TTC549 (cell line): ENCODE measurements around the gene DUXA.
"Not testable (repeated sequence)": the region's sequence is repeated elsewhere in the genome, so short reads cannot be mapped to it uniquely, and the experiment has no call there.

Source experiments
- FAIRE-seq: peaks from 2 replicates; lab custom pipeline; 2012; peaks lifted over from hg19 to GRCh38; lab: Jason Lieb, UNC

Gene DUXA

GRCh38 chr19:57167385-57167784 lies at the start of gene DUXA:
Gene DUXA (minus strand): TSS chr19:57167485. CDS start chr19:57167443, 42 bp downstream.
- FAIRE-seq, result no peak

- no peak for FAIRE-seq
Measured at GRCh38 chr19:57212109-57212508, 44.8 kb upstream of the DUXA start.

GRCh38 chr19:57210381-57210780 lies 43.1 kb upstream of the DUXA start:
- FAIRE-seq, result no peak

GRCh38 chr19:57202160-57202559 lies 34.9 kb upstream of the DUXA start:
- FAIRE-seq, result no peak

GRCh38 chr19:57197874-57198273 lies 30.6 kb upstream of the DUXA start:
- not testable (repeated sequence) for FAIRE-seq

- FAIRE-seq, result no peak
Measured at GRCh38 chr19:57192993-57193392, 25.7 kb upstream of the DUXA start.

- FAIRE-seq, result no peak
Measured at GRCh38 chr19:57192077-57192420, 24.8 kb upstream of the DUXA start.

GRCh38 chr19:57191141-57192076 lies 24.1 kb upstream of the DUXA start, which contains the start of gene ZNF264:
Gene ZNF264 (plus strand): TSS chr19:57191500. CDS start chr19:57191914, 414 bp downstream.
- no peak for FAIRE-seq

- FAIRE-seq, result no peak
Measured at GRCh38 chr19:57190301-57190700, 23.0 kb upstream of the DUXA start.

- FAIRE-seq, result no peak
Measured at GRCh38 chr19:57171551-57172081, 4.3 kb upstream of the DUXA start.

GRCh38 chr19:57165846-57166245 lies 1.4 kb downstream of the DUXA start:
- FAIRE-seq, result no peak

GRCh38 chr19:57161985-57162539 lies 5.2 kb downstream of the DUXA start:
- FAIRE-seq, result no peak

GRCh38 chr19:57152921-57153320 lies 14.4 kb downstream of the DUXA start:
- FAIRE-seq, result no peak

- no peak for FAIRE-seq
Measured at GRCh38 chr19:57141699-57142098, 25.6 kb downstream of the DUXA start.

GRCh38 chr19:57135797-57136196 lies 31.5 kb downstream of the DUXA start:
- no peak for FAIRE-seq

GRCh38 chr19:57127403-57127802 lies 39.9 kb downstream of the DUXA start:
- FAIRE-seq, result not testable (repeated sequence)

- no peak for FAIRE-seq
Measured at GRCh38 chr19:57123882-57124281, 43.4 kb downstream of the DUXA start.

GRCh38 chr19:57118848-57119247 lies 48.4 kb downstream of the DUXA start:
- FAIRE-seq, result no peak

GRCh38 chr19:57113501-57113900 lies 53.8 kb downstream of the DUXA start:
- not testable (repeated sequence) for FAIRE-seq

GRCh38 chr19:57111329-57111644 lies 56.0 kb downstream of the DUXA start:
- no peak for FAIRE-seq

- peak; percentile 52 for FAIRE-seq
Measured at GRCh38 chr19:57110592-57111328, 56.5 kb downstream of the DUXA start.

- no peak for FAIRE-seq
Measured at GRCh38 chr19:57106722-57107235, 60.5 kb downstream of the DUXA start.
